Sigmoid colon (tissue), 4 donors: ENCODE measurements around the gene CLECL1.

Experiments
- EP300 ChIP-seq, 4 donors: sonication (generic); formaldehyde crosslinking; IDR thresholded peaks; one replicate each; pipeline ENCODE4 v1.6.1; 2017; ENCODE audit warnings: antibody characterized with exemption in 4 of 4
- POLR2A ChIP-seq, 2 donors: fragments of 450-650 bp; IDR thresholded peaks; one replicate each; pipeline ENCODE4 v1.6.1; 2016; ENCODE audit warnings: antibody characterized with exemption in 2 of 2, mild to moderate bottlenecking in 2 of 2, moderate library complexity in 2 of 2
- POLR2AphosphoS5 ChIP-seq, 4 donors: sonication (generic); formaldehyde crosslinking; IDR thresholded peaks; one replicate each; pipeline ENCODE4 v1.6.1; 2017; ENCODE audit warnings: antibody characterized with exemption in 4 of 4
- TF ChIP-seq, protein P1 (sequence below), 4 experiments: fragments of 450-650 bp in 3 of 4; fragments of 200-600 bp in 1 of 4; IDR thresholded peaks; one replicate each; pipeline ENCODE4 v1.5.1; 2016 to 2019; ENCODE audit warnings: antibody characterized with exemption in 4 of 4, mild to moderate bottlenecking in 3 of 4, moderate library complexity in 2 of 4

DNA sequence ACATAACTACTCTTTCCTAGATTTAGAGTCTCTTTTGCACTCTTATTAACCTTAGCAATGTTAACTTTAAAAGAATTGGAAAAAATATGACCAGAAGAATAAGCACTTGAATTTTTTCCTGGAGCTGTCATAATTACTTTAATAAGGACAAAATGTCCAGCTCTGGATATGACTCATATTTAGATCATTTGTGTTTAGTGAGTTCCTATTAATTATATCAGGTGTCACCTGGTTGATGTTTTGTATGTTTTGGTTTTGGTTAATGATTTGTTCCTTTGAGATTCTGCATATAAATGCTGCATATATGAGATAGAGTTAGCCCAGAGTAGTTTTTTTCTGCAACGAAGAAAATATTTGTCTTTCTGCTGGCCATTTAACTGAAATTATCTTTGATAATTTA, 5.1 kb downstream of the CLECL1 start:
- TF ChIP-seq POLR2A (IDR thresholded peaks at IDR 0.05) (no peak), POLR2AphosphoS5 (IDR thresholded peaks at IDR 0.05) (no peak), EP300 (IDR thresholded peaks at IDR 0.05) (no peak)
- TF ChIP-seq, protein P1, sequence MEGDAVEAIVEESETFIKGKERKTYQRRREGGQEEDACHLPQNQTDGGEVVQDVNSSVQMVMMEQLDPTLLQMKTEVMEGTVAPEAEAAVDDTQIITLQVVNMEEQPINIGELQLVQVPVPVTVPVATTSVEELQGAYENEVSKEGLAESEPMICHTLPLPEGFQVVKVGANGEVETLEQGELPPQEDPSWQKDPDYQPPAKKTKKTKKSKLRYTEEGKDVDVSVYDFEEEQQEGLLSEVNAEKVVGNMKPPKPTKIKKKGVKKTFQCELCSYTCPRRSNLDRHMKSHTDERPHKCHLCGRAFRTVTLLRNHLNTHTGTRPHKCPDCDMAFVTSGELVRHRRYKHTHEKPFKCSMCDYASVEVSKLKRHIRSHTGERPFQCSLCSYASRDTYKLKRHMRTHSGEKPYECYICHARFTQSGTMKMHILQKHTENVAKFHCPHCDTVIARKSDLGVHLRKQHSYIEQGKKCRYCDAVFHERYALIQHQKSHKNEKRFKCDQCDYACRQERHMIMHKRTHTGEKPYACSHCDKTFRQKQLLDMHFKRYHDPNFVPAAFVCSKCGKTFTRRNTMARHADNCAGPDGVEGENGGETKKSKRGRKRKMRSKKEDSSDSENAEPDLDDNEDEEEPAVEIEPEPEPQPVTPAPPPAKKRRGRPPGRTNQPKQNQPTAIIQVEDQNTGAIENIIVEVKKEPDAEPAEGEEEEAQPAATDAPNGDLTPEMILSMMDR (IDR thresholded peaks at IDR 0.05) = no peak
